GM23338 (cell line): ENCODE measurements around the gene CFAP47. TPM values are rescaled to one million over a fixed set of nuclear protein-coding genes. Genes with fewer than 3 reads are reported as not detected.

Experiments used
- ATAC-seq: fragments of 200-7000 bp; cut with Tn5 transposase; 3 replicates; pipeline ENCODE4 v1.9.1; 2020
- DNase-seq: peaks from one replicate; pipeline ENCODE4 v3.0.0-alpha.2; 2015; ENCODE audit warnings: low spot score
- H2AFZ ChIP-seq: fragments of 200-600 bp; sonication (generic); 2 replicates; pipeline ENCODE4 v1.8.0; 2016; ENCODE audit warnings: antibody characterized with exemption, mild to moderate bottlenecking, moderate library complexity
- H3F3A ChIP-seq: fragments of 200-600 bp; sonication (generic); replicated peaks from 2 replicates; pipeline ENCODE4 v1.8.0; 2017; ENCODE audit warnings: antibody characterized with exemption, mixed run types, low read depth
- H3K27ac ChIP-seq: fragments of 200-600 bp; sonication (generic); 2 replicates; pipeline ENCODE4 v1.6.1; 2016; ENCODE audit warnings: low read depth
- H3K27me3 ChIP-seq: fragments of 200-600 bp; sonication (generic); 2 replicates; pipeline ENCODE4 v1.8.0; 2016; ENCODE audit warnings: mild to moderate bottlenecking, mixed run types, moderate library complexity; ENCODE audit not compliant: insufficient read depth
- H3K36me3 ChIP-seq: fragments of 200-600 bp; sonication (generic); 2 replicates; pipeline ENCODE4 v1.8.0; 2016; ENCODE audit warnings: mild to moderate bottlenecking; ENCODE audit not compliant: insufficient read depth
- H3K4me1 ChIP-seq: fragments of 200-600 bp; sonication (generic); 2 replicates; pipeline ENCODE4 v1.8.0; 2016; ENCODE audit warnings: mild to moderate bottlenecking, moderate library complexity; ENCODE audit not compliant: insufficient read depth
- H3K4me2 ChIP-seq: fragments of 200-600 bp; sonication (generic); 2 replicates; pipeline ENCODE4 v1.7.1; 2017; ENCODE audit warnings: mixed run types
- H3K4me3 ChIP-seq: fragments of 200-600 bp; sonication (generic); 2 replicates; pipeline ENCODE4 v1.6.1; 2016; ENCODE audit warnings: mixed run types
- H3K79me2 ChIP-seq: fragments of 200-600 bp; sonication (generic); replicated peaks from 2 replicates; pipeline ENCODE4 v1.8.0; 2017; ENCODE audit warnings: mild to moderate bottlenecking; ENCODE audit not compliant: insufficient read depth
- H3K9me2 ChIP-seq: fragments of 200-600 bp; sonication (generic); 2 replicates; pipeline ENCODE4 v1.8.0; 2017; ENCODE audit not compliant: insufficient read depth
- H4K20me1 ChIP-seq: fragments of 200-600 bp; sonication (generic); replicated peaks from 2 replicates; pipeline ENCODE4 v1.8.0; 2017; ENCODE audit warnings: mild to moderate bottlenecking; ENCODE audit not compliant: insufficient read depth
- H3K27ac Mint-ChIP-seq: 2 replicates; pipeline ENCODE4 v1.8.0; 2020; ENCODE audit warnings: inconsistent platforms, mild to moderate bottlenecking, moderate library complexity, mixed read lengths
- H3K27me3 Mint-ChIP-seq: 3 replicates; pipeline ENCODE4 v1.8.0; 2022; ENCODE audit warnings: low read depth, mild to moderate bottlenecking, moderate library complexity, mixed read lengths, inconsistent platforms; ENCODE audit not compliant: insufficient read depth, poor library complexity
- H3K36me3 Mint-ChIP-seq: 3 replicates; pipeline ENCODE4 v1.8.0; 2021; ENCODE audit warnings: low read depth, mild to moderate bottlenecking, inconsistent platforms, moderate library complexity, mixed read lengths
- H3K4me1 Mint-ChIP-seq: 3 replicates; pipeline ENCODE4 v1.8.0; 2020; ENCODE audit warnings: mild to moderate bottlenecking, inconsistent platforms, mixed read lengths
- H3K4me3 Mint-ChIP-seq: 3 replicates; pipeline ENCODE4 v1.8.0; 2021; ENCODE audit warnings: moderate library complexity, mild to moderate bottlenecking, inconsistent platforms, mixed read lengths
- H3K9me3 Mint-ChIP-seq: 3 replicates; pipeline ENCODE4 v1.8.0; 2020; ENCODE audit warnings: moderate library complexity, mild to moderate bottlenecking, inconsistent platforms, mixed read lengths
- CTCF ChIP-seq, 2 experiments: fragments of 200-600 bp in 1 of 2; sonication (generic) in 1 of 2; conservative IDR thresholded peaks; 2 replicates each; pipeline versions ENCODE4 v1.5.1 to v1.6.1; 2016 to 2017; ENCODE audit warnings: antibody characterized with exemption in 2 of 2, low read depth in 2 of 2, mild to moderate bottlenecking in 2 of 2, moderate library complexity in 1 of 2
- EZH2 ChIP-seq: fragments of 200-600 bp; sonication (generic); IDR thresholded peaks from one replicate; pipeline ENCODE4 v1.8.0; 2017; ENCODE audit warnings: antibody characterized with exemption, mild to moderate bottlenecking, low read depth; ENCODE audit not compliant: unreplicated experiment
- JUNB ChIP-seq: IDR thresholded peaks from one replicate; pipeline ENCODE4 v1.6.1; 2016; ENCODE audit warnings: antibody characterized with exemption; ENCODE audit not compliant: unreplicated experiment
- NANOG ChIP-seq: IDR thresholded peaks from 2 replicates; pipeline ENCODE4 v1.6.1; 2016; ENCODE audit warnings: antibody characterized with exemption, borderline replicate concordance
- REST ChIP-seq: IDR thresholded peaks from one replicate; pipeline ENCODE4 v1.6.1; 2018; ENCODE audit warnings: antibody characterized with exemption; ENCODE audit not compliant: unreplicated experiment
- ZNF114 ChIP-seq: fragments of 250-450 bp; sonication (Bioruptor Pico); IDR thresholded peaks from 2 replicates; pipeline ENCODE4 v1.5.0; 2020; ENCODE audit warnings: mild to moderate bottlenecking, moderate library complexity
- ZNF331 ChIP-seq: fragments of 250-450 bp; sonication (Bioruptor Pico); IDR thresholded peaks from 2 replicates; pipeline ENCODE4 v1.5.0; 2020; ENCODE audit warnings: low read depth, mild to moderate bottlenecking, moderate library complexity
- polyA plus RNA-seq: library from polyadenylated mRNA; unstranded; fragments of >200 nt; fragmentation: Nextera tagmentation; extraction: Ambion mirVana; gene quantifications from 2 replicates; pipeline ENCODE4 v1.2.1, GENCODE V29; 2016
- total RNA-seq: library from RNA; depleted of rRNA; stranded (reverse); fragments of >200 nt; shearing (Covaris generic); gene quantifications from 2 replicates; pipeline ENCODE4 v1.2.3, GENCODE V29; 2014

CFAP47 gene
- total and polyA plus RNA-seq, 2 experiments from 2014 or later, result not detected

GRCh38 chrX:36314303-36314702 is 394.8 kb downstream of the CFAP47 start (continued):
- TF ChIP-seq CTCF (conservative IDR thresholded peaks at IDR 0.05; ENCODE audit: low read depth in 2 of 2), result no peak

GRCh38 chrX:36334572-36334971 is 415.0 kb downstream of the CFAP47 start:
- Histone ChIP-seq H3K36me3 (no peaks in the 10 kb centered on the region), H3K4me1 (no peaks in the 10 kb centered on the region), H2AFZ (no peak overlapping the region), H3K27ac (no peak overlapping the region), H3K4me2 (no peak overlapping the region), H3K79me2 (no peaks in the 10 kb centered on the region), H3K9me2 (no peaks in the 10 kb centered on the region), H4K20me1 (no peaks in the 10 kb centered on the region), H3K27me3 (no peaks in the 10 kb centered on the region), H3K4me3 (no peak overlapping the region), H3F3A (no peaks in the 10 kb centered on the region)
- TF ChIP-seq ZNF114 (CRISPR knock-in tag), result no peak
- no peak for ATAC-seq
- H3K9me3 Mint-ChIP-seq, result no peaks in the 10 kb centered on the region
- no peaks in the 10 kb centered on the region for H3K36me3 Mint-ChIP-seq
- H3K4me3 Mint-ChIP-seq, result no peak overlapping the region
- H3K27me3 Mint-ChIP-seq, result no peaks in the 10 kb centered on the region
- DNase-seq, result no peak
- H3K27ac Mint-ChIP-seq, result no peak overlapping the region
- H3K4me1 Mint-ChIP-seq, result no peaks in the 10 kb centered on the region

GRCh38 chrX:36336751-36337150 is 417.2 kb downstream of the CFAP47 start:
- Mint-ChIP-seq H3K27me3 (no peaks in the 10 kb centered on the region), H3K36me3 (no peaks in the 10 kb centered on the region)
- no peak for TF ChIP-seq EZH2
- TF ChIP-seq ZNF331 (CRISPR knock-in tag), result no peak
- no peak for TF ChIP-seq REST
- no peak for TF ChIP-seq CTCF (conservative IDR thresholded peaks at IDR 0.05; ENCODE audit: low read depth in 2 of 2)
- TF ChIP-seq JUNB, result no peak
- no peak for TF ChIP-seq NANOG

More at GRCh38 chrX:36336751-36337150, 417.2 kb downstream of the CFAP47 start:
- H3K27ac ChIP-seq, result no peak overlapping the region
- DNase-seq (no peak), ATAC-seq (no peak)
- H2AFZ ChIP-seq, result no peak overlapping the region
- no peaks in the 10 kb centered on the region for H4K20me1 ChIP-seq
- no peak overlapping the region for H3K4me3 ChIP-seq
- H3K9me2 ChIP-seq, result no peaks in the 10 kb centered on the region
- no peaks in the 10 kb centered on the region for H3K79me2 ChIP-seq
- H3K36me3 ChIP-seq, result no peaks in the 10 kb centered on the region
- H3K27me3 ChIP-seq, result no peaks in the 10 kb centered on the region
- no peak overlapping the region for H3K27ac Mint-ChIP-seq
- H3K4me1 Mint-ChIP-seq, result no peaks in the 10 kb centered on the region
- H3K4me3 Mint-ChIP-seq, result no peak overlapping the region
- H3F3A ChIP-seq, result no peaks in the 10 kb centered on the region
- H3K4me2 ChIP-seq, result no peak overlapping the region
- no peaks in the 10 kb centered on the region for H3K4me1 ChIP-seq
- H3K9me3 Mint-ChIP-seq, result no peaks in the 10 kb centered on the region
